A673 (cell line): ENCODE results near the gene WFDC2. TPM values are rescaled to one million over a fixed set of nuclear protein-coding genes. Genes with fewer than 3 reads are reported as not detected.
A peak's percentile ranks its signal among the peaks of the same experiment; 100 is the strongest.

Experiments used
- BruUV-seq: library from RNA; stranded (reverse); fragments of 400-500 nt; replicated peaks from 2 replicates; lab custom pipeline; 2021; lab: Mats Ljungman, UMichigan
- CTCF ChIA-PET: fragments of 300-600 bp; sonication (Branson Sonifier 250); formaldehyde crosslinking; loops from one replicate; lab custom pipeline; 2022; ENCODE audit warnings: antibody characterized with exemption; lab: Charles Lee
- POLR2A ChIA-PET: fragments of 300-600 bp; sonication (Branson Sonifier 250); formaldehyde crosslinking; loops from one replicate; lab custom pipeline; 2022; ENCODE audit warnings: antibody characterized with exemption; ENCODE audit not compliant: low non-redundant PET; lab: Charles Lee
- DNase-seq: peaks from one replicate; pipeline ENCODE4 v3.0.0-alpha.2; 2015; ENCODE audit warnings: low spot score
- H3K27ac ChIP-seq: fragments of 200-600 bp; sonication (generic); 2 replicates; pipeline ENCODE4 v1.5.1; 2016; ENCODE audit warnings: mixed run types, low read depth, mild to moderate bottlenecking, mixed read lengths, antibody characterized with exemption, low read length; ENCODE audit not compliant: poor library complexity, severe bottlenecking
- H3K27me3 ChIP-seq: fragments of 200-600 bp; sonication (generic); replicated peaks from 2 replicates; pipeline ENCODE4 v1.6.1; 2017; ENCODE audit warnings: mixed run types, low read depth, mild to moderate bottlenecking, mixed read lengths, antibody characterized with exemption, low read length; ENCODE audit not compliant: insufficient read depth, poor library complexity
- H3K36me3 ChIP-seq: fragments of 200-600 bp; sonication (generic); 2 replicates; pipeline ENCODE4 v1.6.1; 2016; ENCODE audit warnings: mixed run types, mild to moderate bottlenecking, mixed read lengths, antibody characterized with exemption, low read length; ENCODE audit not compliant: insufficient read depth, poor library complexity, severe bottlenecking
- H3K4me1 ChIP-seq: fragments of 200-600 bp; sonication (generic); 2 replicates; pipeline ENCODE4 v1.6.1; 2017; ENCODE audit warnings: mixed run types, mild to moderate bottlenecking, mixed read lengths, antibody characterized with exemption, low read length; ENCODE audit not compliant: insufficient read depth, poor library complexity, severe bottlenecking
- H3K4me3 ChIP-seq: fragments of 200-600 bp; sonication (generic); 2 replicates; pipeline ENCODE4 v1.5.1; 2016; ENCODE audit warnings: low read depth, mixed run types, mild to moderate bottlenecking, mixed read lengths, low read length; ENCODE audit not compliant: poor library complexity, severe bottlenecking
- H3K9me3 ChIP-seq: fragments of 200-600 bp; sonication (generic); 2 replicates; pipeline ENCODE4 v1.6.1; 2016; ENCODE audit warnings: mixed run types, low read depth, mild to moderate bottlenecking, mixed read lengths, antibody characterized with exemption, low read length; ENCODE audit not compliant: poor library complexity, severe bottlenecking
- EZH2 ChIP-seq: fragments of 200-600 bp; sonication (generic); IDR thresholded peaks from 2 replicates; pipeline ENCODE4 v1.6.1; 2017; ENCODE audit warnings: borderline replicate concordance, low read depth, mild to moderate bottlenecking, mixed read lengths, antibody characterized with exemption, low read length; ENCODE audit not compliant: poor library complexity, severe bottlenecking
- intact Hi-C: fragments of 100-400 bp; cut with micrococcal nuclease; formaldehyde crosslinking; loops from one replicate; pipeline ENCODE4 v1.10.0; 2022; ENCODE audit not compliant: unreplicated experiment
- total RNA-seq: library from RNA; stranded (reverse); gene quantifications from 2 replicates; pipeline ENCODE4 v1.2.3, GENCODE V29; 2021
- TF ChIP-seq, protein P1 (sequence below): fragments of 300-800, 200-600 bp; sonication (generic); conservative IDR thresholded peaks from 2 replicates; pipeline ENCODE4 v1.5.1; 2017; ENCODE audit warnings: low read depth, mild to moderate bottlenecking, antibody characterized with exemption, low read length, moderate library complexity, mixed read lengths

The WFDC2 gene
- total RNA-seq, 1 experiment from 2014 or later = not detected

DNA sequence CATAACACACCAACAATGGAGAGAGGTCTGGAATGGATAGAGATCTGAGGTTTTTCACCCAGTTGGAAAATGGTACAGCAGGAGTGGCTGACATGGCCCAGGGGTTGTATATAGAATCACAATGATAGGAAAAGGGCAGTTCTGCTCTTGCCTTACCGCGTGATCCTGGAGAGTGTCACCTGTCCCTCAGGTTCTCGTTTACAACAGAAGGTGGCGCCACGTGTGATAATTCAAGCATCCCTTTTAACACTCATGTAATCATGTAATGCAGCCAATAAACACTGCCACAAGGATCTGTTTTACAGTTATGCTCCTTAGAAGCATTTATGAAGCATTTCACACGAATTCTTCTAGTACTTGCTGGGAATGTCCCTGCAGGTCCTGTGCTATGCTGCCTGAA is 12.9 kb upstream of the WFDC2 start:
- TF ChIP-seq, protein P1, sequence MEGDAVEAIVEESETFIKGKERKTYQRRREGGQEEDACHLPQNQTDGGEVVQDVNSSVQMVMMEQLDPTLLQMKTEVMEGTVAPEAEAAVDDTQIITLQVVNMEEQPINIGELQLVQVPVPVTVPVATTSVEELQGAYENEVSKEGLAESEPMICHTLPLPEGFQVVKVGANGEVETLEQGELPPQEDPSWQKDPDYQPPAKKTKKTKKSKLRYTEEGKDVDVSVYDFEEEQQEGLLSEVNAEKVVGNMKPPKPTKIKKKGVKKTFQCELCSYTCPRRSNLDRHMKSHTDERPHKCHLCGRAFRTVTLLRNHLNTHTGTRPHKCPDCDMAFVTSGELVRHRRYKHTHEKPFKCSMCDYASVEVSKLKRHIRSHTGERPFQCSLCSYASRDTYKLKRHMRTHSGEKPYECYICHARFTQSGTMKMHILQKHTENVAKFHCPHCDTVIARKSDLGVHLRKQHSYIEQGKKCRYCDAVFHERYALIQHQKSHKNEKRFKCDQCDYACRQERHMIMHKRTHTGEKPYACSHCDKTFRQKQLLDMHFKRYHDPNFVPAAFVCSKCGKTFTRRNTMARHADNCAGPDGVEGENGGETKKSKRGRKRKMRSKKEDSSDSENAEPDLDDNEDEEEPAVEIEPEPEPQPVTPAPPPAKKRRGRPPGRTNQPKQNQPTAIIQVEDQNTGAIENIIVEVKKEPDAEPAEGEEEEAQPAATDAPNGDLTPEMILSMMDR = peak; percentile 50
- no peak for TF ChIP-seq EZH2
- intact Hi-C loops = loop anchor here (10.0 kb wide), 1 partner anchor 318 kb away; no protein-coding TSS in a partner anchor
- BruUV-seq = no TSS peak
- CTCF ChIA-PET = no interaction called here
- POLR2A ChIA-PET = no interaction called here
- no peaks in the 10 kb centered on the region for H3K9me3 ChIP-seq
- DNase-seq = peak; percentile 49
- no peak overlapping the region for H3K4me3 ChIP-seq
- no peaks in the 10 kb centered on the region for H3K36me3 ChIP-seq
- H3K4me1 ChIP-seq = no peaks in the 10 kb centered on the region
- no peaks in the 10 kb centered on the region for H3K27me3 ChIP-seq
- no peak overlapping the region for H3K27ac ChIP-seq

DNA sequence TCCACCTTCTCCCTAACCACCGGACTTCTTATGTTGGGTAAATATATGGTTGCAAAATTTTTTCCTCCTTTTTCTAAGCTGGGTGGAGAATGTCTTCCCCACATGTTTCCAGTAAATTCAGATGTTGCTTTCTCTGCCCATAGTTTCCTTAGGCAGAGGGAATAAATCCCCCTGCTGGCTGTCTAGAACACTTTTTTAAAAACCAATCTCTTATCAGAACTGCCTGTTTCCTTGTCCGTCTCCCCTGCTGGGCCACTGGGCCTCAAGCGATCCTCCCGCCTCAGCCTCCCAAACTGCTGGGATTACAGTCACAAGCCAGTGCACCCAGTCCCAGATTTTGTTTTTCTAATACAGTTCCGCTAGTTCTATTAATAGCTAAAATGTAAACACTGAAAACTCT is 9.9 kb upstream of the WFDC2 start:
- no peaks in the 10 kb centered on the region for H3K9me3 ChIP-seq
- H3K4me1 ChIP-seq = no peaks in the 10 kb centered on the region
- H3K27me3 ChIP-seq = peaks cover 25% of the 10 kb centered on the region
- ChIA-PET POLR2A (no interaction called here), CTCF (no interaction called here)
- no peak overlapping the region for H3K4me3 ChIP-seq
- BruUV-seq = no TSS peak
- TF ChIP-seq EZH2 = no peak
- TF ChIP-seq, protein P1 = 0 out of 2 replicates have a peak, but pooled peaks have one; percentile 26
- intact Hi-C loops = loop anchor here (10.0 kb wide), 1 partner anchor 315 kb away; no protein-coding TSS in a partner anchor
- peak; percentile 19 for DNase-seq
- no peaks in the 10 kb centered on the region for H3K36me3 ChIP-seq
- no peak overlapping the region for H3K27ac ChIP-seq

DNA sequence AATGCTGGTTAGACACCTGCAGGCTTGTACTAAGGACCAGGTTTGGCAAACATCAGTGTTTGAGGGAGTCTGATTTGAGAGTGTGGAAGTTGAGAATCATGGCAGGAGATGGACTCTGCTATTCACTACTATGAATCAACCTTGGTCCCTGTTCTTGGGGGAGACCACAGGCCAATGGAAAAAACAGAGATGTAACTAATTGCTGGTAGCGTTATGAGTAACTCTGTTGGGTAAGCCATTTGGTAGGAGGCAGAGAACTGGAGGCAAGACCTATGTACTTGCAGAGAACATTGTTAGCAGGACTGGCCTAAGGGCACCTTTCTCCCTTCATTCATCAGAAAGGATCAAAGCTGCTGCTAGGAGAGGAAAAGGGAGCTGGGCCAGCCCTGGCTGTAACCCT is 8.3 kb upstream of the WFDC2 start:
- Histone ChIP-seq H3K36me3 (no peaks in the 10 kb centered on the region), H3K4me3 (no peak overlapping the region), H3K4me1 (no peaks in the 10 kb centered on the region), H3K9me3 (no peaks in the 10 kb centered on the region), H3K27me3 (peaks cover 41% of the 10 kb centered on the region), H3K27ac (no peak overlapping the region)
- TF ChIP-seq EZH2 = no peak
- TF ChIP-seq, protein P1 = no peak
- CTCF ChIA-PET = no interaction called here
- BruUV-seq = no TSS peak
- DNase-seq = no peak
- POLR2A ChIA-PET = no interaction called here
- intact Hi-C loops = no loop called here
